Activated gamma-delta T cell treated with Interleukin-2 at 50 U/mL for 16 hours (primary cell): ENCODE measurements around the gene ATRNL1.
A peak's percentile ranks its signal among the peaks of the same experiment; 100 is the strongest.
"Not testable (repeated sequence)": the region's sequence is repeated elsewhere in the genome, so short reads cannot be mapped to it uniquely, and the experiment has no call there.

Source experiments
- DNase-seq: peaks from one replicate; pipeline ENCODE4 v3.0.0-alpha.2; 2020

Gene ATRNL1

DNA sequence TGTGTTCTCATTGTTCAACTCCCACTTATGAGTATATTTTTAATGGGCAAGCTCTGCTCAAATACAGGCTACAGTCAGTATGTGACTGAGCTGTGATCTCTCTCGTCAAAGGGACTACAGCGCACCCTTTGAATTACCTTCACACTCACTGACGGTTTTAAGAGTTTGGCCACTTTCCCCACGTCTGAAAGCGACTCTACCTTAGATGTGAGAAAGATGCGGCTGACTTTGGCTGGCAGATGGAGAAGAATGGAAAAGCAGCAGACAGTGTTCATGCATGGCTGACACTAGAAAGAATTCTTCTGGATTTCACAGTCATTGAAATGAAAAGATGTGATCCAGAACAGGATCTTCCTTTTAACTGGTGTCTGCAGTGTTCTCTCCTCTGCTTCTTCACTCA is 2.0 kb upstream of the ATRNL1 start:
- DNase-seq, result no peak

DNA sequence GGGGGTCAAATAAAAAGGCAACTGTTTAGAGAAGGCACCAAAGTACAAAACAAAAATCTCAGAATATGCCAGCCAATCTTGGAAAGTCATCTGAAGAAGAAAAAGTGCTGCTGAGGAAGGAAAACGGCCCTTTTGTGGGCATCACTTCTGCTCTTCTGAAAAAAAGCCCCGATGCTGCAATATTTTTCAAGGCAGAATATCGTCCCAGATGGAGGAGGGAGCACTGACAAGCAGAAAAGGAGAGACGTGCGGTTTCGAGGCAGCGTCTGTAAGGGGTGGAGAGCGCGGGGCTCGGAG is 959 bp upstream of the ATRNL1 start:
- DNase-seq, result no peak

DNA sequence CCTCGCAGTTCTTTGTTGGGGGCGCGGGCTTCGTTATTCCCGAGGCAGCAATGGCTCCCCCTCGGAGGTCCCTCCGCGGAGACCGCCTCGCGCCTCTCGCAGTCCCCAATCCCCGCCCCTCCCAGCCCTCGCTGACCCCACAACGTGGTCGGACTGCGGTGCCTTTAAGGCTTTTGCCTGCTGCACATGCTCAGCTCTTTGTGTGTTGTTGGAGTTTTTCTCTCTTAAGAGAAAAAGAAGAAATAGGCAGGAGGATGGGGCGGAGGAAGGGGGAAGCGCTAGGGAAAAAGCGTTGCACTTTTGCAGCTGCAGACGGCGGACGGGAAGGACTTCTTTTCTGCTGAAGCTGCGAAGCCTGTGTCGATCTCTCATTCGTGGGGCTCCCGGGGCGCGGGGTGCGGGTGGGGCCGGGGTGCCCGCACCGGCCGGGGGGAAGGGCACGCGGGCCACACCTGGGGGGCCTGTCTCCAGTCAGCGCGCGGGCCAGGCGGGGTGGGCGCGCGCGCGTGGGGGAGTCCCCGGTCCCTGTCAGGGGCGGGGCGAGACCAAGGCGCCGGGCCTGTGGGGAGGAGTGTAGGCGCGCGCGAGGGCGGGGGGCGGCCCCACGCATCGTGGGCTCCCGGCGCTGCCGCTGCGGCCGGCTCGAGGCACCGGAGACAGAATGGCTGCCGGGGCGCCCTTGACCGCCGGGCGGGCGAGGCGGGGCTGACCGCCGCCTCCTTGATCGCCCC is 445 bp upstream of the ATRNL1 start:
- peak; percentile 3 for DNase-seq

DNA sequence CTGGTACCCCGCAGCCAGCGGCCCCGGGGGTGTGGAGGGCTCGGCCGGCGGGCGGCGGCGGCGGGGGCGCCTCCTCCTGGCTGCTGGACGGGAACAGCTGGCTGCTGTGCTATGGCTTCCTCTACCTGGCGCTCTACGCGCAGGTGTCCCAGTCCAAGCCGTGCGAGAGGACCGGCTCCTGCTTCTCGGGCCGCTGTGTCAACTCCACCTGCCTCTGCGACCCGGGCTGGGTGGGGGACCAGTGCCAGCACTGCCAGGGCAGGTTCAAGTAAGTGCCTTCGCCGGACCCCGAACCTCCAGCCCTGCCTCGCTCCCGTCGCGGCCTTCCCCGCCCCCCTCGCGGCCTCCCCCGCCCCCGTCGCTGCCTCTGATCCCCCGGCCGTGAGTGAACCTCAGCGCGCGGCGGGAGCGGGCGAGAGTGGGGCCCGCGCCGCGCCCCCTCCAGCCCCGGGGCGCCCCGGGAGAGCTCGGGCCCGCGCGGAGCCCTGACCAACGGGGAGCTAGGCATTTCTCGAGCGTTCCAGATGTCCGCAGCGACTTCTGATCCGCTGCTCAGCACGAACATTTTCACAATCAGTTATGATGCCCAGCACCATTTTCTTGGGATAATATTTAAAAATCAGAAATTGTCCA is 727 bp downstream of the ATRNL1 start:
- no peak for DNase-seq

DNA sequence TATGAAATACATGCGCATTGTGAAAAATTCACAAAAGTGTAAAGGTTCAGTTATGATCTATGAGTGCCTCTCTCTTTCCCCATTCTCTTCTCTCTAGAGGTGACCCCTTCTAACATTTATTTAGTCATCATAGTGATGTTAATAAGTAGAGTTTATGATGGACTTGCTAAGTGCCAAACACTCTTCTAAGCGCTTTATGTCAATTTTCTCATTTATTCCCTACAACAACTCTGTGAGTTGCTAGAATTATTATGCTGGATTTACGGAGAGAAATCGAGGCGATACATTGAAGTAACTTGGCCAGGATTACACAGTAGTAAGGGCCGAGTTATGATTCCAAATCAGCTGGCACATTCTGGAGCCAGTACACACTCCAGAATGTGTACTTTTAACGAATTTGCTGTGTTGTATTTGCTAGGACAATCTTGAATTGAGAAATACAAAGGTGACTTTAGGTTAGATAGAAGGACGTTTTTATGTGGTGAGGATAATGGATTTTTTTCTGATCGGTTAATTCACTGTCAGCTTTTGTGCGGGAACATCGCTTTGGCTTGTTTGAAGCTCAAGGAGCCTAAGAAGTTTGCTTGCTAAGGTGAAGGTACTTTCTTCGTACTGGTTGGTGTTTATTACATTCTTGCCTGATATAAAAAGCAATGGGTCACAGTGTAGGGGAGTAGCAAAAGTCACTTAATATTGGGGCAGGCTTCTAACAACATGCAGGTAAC is 1.4 kb downstream of the ATRNL1 start:
- DNase-seq, result no peak

DNA sequence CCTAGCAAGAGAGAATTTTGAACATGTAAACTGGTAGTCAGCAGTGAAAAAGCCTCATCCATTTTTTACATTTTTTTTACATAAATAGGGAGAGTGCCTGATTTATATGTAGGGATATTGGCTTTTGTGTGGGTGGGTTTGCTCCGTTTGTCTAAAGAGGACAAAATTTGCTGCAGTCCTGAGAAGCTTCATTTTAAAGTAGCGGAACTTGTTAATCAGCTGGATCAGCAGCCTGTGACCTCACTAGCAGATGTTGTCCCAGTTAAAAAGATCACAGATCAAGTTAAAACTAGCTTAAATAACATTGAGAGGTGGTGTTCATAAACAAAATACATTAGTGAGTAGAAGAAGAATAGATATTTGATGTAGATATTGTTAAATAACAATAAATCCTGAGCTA is 2.6 kb downstream of the ATRNL1 start:
- no peak for DNase-seq

DNA sequence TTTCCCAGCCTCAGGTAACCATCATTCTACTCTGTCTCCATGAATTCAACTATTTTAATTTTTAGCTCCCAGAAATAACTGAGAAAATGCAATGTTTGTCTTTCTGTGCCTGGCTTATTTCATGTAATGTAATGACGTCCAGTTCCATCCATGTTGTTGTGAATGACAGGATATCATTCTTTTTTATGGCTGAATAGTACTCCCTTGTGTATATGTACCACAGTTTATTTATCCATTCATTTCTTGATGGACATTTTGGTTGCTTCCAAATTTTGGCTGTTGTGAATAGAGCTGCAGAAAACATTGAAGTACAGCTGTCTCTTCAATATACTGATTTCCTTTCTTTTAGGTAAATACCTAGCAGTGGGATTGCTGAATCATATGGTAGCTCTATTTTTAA is 10.5 kb downstream of the ATRNL1 start:
- no peak for DNase-seq

DNA sequence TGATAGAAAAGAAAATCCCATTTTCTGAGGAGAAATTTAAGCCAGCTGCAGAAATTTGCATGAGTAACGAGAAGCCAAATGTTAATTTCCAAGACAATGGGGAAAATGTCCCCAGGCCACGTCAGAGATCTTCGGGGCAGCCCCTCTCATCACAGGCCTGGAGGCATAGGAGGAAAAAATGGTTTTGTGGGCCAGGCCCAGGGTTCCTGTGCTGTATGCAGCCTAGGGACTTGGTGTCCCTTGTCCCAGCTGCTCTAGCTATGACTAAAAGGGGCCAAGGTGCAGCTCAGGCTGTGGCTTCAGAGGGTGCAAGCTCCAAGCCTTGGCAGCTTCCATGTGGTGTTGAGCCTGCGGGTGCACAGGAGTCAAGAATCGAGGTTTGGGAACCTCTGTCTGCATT is 12.2 kb downstream of the ATRNL1 start:
- not testable (repeated sequence) for DNase-seq

DNA sequence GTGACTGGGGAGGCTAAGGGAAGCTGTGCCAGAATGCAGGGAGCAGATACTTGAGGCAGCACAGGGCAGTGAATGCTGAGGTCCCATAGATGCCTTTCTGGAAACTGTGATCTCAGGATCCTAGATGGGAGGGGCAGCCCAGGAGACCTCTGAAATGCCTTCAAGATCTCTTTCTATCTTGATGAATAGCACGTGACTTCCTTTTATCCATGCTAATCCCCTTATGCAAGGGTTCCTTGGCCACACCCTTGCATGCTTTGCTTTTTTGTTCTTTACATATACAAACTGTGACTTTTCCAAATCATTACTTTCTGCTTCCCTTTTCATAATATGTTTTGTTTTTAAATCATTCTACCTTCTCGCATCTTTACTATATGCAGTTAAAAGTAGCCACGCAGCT is 14.7 kb downstream of the ATRNL1 start:
- DNase-seq, result no peak

DNA sequence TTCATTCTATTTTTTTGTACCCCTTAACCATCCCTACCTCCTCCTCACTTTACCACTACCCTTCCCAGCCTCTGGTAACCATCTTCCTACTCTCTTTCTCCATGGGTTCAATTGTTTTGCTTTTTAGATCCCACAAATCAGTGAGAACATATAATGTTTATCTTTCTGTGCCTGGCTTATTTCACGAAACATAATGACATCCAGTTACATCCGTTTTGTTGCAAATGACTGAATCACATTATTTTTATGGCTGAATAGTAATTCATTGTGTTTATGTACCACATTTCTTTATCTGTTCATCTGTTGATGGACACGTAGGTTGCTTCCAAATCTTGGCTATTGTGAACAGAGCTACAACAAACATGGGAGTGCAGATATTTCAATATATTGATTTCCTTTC is 24.1 kb downstream of the ATRNL1 start:
- no peak for DNase-seq

DNA sequence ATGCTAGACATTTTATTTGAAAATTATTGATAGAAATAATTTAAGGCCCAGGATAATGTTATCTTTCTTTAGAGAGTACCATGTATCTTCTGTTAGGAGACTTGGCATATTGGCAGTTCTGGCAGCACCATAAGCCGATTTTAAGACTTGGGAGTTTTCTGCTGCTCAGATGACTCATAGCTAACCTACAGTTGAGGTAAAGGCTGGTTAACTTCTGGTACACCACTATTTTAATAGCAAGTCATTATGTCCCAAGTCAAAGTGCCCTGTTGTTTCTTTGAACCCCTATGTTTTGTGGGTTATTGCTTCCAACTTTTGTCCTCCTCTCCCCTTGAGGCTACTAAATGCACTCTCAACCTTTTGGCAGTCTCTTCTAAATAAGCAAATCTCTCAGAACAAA is 25.2 kb downstream of the ATRNL1 start:
- no peak for DNase-seq

DNA sequence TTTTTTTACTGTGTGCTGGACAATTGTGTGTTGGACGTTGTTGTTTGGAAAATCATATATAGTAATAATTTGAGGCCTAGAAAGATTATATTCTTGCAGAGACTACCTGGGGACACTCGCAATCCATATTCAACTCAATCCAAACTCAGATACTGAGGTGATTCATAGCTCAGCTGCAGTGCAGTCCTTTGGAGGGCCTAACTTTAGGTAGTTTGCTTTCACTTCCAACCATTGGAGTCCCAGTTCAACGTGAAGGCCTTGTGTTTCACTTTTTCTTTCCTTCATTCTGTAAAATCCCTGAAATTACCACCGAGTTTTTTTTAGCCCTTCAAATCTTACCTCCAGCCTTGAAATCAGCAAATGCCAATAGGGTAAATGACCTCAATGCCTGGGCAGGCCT is 32.3 kb downstream of the ATRNL1 start:
- no peak for DNase-seq

DNA sequence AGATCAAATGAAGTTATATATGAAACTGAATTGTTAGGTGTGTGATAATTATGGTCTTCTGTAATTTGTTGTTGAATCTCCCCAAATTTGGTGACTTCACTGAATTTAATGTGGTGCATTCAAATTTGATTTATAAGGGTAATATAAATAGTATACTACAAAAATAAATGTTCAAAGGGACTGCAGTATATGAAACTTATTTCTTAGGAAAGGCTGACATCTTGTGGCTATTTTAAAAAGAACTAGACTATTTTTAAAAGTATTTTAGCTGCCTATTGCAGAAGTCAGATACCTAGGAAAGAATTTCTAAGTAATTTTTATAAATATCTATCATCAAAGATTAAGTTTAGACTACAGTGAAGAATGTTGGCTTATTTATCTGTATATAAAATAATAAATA is 36.6 kb downstream of the ATRNL1 start:
- no peak for DNase-seq

DNA sequence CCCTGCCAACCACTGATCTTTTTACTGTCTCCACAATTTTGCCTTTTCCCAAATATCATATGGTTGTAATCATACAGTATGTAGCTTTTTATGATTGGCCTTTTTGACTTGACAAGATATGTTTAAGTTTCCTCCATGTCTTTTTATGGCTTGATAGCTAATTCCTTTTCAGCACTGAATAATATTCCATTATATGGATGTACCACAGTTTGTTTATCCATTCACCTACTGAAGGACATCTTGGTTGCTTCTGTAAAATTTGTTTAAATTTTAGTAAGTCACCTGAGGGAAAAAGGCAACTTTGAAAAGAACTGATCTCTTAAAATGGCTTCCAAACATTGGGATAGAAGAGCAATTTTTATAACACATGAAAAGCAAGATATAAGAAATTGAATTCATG is 43.5 kb downstream of the ATRNL1 start:
- DNase-seq, result no peak

DNA sequence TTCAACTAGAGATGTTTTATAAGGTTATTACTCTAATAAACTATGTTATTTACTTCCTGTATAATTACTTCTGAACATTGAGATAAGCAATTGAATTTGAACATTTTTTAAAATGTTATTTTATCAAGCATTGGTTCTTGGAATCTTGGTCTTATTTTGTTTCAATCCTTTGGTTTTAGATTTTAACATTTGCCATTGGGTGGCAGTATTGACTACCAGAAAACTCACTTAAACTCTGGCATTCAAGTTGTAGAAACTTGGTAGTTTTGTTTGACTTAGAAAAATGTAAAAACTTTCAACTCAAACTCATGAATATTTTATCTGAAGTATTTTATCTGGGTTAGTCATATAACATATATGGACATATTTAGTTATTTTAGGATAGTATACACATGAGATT is 48.1 kb downstream of the ATRNL1 start:
- no peak for DNase-seq

DNA sequence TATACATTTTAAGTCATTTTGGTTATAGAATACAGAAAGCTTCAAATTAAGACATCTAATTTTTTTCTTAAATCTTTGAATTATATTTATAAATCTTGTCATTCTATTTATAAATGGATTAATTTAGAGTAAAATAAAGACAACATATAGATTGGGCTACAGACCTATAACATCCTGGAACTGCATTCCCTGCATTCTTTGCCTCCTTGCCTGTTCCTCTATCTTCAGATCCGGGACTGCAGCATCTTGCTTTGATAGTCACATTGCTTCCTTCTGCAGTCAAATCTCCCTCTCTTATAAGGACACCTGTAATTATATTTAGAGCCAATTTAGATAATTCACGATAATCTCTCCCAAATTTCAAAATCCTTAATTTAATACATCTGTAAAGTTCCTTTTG is 64.2 kb downstream of the ATRNL1 start:
- DNase-seq, result no peak

DNA sequence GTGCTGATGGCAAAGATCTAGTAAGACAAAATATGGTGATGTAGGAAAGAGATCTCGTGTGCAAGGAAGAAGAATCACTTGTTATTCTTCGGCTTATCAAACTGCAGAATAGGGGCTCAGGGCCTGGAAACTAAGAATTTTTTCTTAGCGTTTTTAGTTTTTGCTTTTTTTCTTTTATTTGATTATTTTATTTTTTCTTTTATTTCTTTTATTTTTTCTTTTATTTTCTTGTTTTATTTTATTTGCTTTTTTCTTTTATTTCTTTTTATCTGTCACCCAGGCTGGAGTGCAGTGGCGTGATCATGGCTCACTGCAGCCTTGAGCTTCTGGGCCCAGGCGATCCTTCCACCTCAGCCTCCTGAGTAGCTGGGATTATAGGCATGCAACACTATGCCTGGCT is 70.0 kb downstream of the ATRNL1 start:
- no peak for DNase-seq

DNA sequence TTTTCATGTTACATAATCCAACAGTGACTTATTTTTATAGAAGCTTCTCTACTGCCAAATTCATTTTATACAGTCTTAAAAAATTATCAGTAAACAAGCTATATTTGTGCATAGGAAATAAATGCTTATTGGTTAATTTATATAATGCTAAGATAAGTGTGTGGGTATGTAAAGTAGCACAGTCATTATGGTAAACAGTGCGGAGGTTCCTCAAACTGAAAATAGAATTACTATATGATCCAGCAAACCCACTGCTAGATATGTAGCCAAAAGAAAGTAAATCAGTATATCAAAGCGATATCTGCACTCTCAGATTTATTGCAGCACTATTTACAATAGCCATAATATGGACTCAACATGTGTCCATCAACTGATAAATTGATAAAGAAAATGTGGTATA is 71.1 kb downstream of the ATRNL1 start:
- DNase-seq, result no peak

DNA sequence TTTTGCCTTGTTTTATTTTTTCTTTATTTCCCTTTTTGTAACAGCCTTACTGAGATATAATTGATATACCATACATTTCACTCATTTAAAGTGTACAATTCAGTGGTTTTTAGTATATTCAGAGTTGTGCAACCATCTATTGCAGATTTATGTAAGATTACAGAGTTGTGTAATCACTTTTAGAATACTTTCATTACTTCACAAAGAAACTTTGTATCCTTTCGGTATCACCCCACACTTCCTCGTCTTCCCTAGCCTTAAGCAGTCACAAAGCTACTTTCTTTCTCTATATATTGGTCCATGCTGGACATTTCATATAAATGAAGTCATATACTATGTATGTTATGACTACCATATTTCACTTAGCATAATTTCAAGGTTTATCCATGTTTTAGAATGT is 74.6 kb downstream of the ATRNL1 start:
- DNase-seq, result no peak

DNA sequence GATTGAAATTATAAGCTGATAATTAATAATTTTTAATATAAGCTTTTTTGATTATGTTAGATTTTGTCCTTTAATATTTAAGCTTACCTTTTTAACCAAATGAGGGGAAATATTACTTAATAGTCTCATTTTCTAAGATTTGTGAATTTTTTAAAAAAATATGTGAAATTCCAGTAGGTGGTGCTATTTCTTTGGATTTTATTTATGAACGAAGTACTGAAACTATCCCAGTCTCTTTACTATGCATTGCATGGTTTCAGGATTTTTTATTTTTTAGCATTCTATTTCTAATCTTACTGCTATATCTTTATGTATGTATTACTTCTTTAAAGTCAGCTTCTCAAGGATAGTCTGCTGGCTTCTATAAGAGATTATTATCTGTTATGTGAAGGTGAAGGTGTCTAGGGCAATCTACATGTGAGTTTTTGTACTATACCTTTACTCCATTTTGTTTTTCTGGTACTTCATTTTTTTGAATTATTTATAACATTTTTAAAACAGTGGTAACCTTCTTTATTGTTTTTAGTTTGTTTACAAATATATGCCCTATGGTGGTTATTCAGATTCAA is 78.3 kb downstream of the ATRNL1 start:
- no peak for DNase-seq

DNA sequence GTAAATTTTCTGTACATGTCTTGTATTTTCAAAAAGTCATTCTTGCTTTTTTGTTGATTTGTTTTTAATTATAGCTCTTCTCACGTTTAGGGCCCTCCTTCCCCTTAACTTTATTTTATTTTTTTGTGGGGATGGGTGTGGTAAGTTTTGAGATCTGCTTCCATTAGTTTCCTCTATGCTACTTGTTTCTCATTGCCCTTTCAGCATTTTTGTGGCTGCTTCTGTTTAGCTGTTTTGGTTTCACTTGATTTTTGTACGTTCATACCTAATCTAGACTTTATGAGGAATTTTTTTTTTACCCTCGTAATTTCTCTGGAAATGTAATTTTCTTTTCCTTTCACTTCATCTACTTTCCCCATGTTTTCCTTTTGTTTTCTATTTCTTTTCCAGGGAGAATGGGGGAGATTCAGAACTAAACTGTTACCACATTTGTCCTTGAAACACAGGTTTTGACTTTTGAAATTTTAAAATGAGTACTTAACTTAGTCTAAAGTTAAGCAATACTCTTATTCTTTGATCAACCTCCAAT is 80.8 kb downstream of the ATRNL1 start:
- DNase-seq, result no peak

DNA sequence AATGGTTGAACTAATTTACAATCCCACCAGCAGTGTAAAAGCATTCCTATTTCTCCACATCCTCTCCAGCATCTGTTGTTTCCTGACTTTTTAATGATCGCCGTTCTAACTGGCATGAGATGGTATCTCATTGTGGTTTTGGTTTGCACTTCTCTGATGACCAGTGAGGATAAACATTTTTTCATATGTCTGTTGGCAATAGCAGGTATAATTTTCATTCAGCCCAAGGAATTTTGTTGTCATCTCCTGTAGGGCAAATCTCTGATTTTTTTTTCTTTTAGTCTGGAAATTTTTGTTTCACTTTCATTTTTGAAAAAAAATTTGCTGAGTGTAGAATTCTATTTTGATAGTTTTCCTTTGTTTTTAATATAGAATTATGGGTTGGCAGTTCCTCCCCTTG is 114.1 kb downstream of the ATRNL1 start:
- DNase-seq, result not testable (repeated sequence)

DNA sequence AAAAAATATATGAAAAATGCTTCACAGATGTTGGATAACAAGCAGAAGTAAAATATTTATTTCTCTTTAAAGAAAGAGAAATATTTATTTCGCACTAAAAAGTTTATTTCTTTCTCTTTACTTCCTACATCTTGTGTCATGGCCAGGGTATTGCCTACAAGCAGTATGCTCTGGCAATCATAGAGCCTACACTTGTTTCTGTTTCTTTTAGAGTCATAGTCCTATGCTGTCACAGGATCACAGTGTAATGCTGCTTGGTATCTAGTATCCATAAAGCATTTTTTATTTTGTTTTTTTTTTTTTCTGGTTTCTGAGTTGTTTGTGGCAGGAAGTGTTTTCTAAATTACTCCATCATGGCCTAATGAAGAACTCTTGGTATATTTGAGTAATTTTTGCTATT is 116.0 kb downstream of the ATRNL1 start:
- no peak for DNase-seq

DNA sequence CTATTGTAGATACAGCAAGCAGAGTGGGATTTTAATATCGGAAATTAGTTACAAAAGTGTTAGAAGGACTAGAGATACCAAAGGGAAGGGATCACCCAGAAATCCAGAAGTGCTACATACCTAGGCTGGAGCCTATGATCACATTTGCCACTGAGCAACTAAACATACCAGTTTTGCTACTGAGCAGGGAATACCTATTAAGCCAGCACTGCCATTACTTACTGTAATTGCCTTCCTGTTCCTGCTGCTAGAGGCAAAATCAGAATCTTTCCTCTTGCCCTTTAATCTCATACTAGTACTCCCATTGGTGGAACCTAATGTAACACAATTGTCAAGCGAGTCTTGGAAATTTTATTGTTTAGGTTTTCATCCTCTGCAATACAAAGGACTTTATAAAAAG is 121.7 kb downstream of the ATRNL1 start:
- DNase-seq, result no peak
